Measurements from ENCODE around the gene OR5B3.
A peak's percentile ranks its signal among the peaks of the same experiment; 100 is the strongest.

OR5B3 gene

DNA sequence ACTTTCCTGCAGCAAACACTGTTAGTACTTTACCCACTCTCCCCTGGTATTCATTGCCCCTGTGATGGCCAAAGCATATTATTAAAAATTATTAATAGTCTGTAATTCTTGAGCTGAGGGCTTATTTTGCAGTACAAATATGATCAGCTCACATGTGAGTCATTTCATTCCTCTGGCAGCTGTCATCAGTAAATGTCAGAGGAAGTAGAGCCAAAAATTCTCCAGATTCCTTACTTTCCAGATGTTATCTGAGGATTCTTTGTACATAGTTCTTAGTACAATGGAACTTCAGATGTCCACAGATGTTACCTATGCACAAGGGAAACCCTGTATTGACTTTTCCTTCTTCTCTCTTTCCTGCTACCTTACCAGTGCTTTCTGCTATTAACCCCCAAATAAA lies 12.5 kb downstream of the OR5B3 start:
- H2BK15ac ChIP-seq (ENCODE audit: low read depth, poor library complexity, severe bottlenecking): no peak overlapping the region
- no peak overlapping the region for H3K18ac ChIP-seq (ENCODE audit: low read depth in 1 of 2, low read length in 2 of 2)
- H3K9ac ChIP-seq (ENCODE audit: low read length): no peak overlapping the region
- H3K36me3 ChIP-seq (ENCODE audit: control insufficient read depth in 1 of 2, insufficient read depth in 2 of 2, low read depth in 1 of 2, low read length in 2 of 2): no peaks in the 10 kb centered on the region
- H3K27me3 ChIP-seq (ENCODE audit: control insufficient read depth in 1 of 2, insufficient read depth in 1 of 2, low read length in 2 of 2): no peaks in the 10 kb centered on the region
- H2BK5ac ChIP-seq (ENCODE audit: low read depth, low read length, poor library complexity, severe bottlenecking): no peak overlapping the region
- no peak overlapping the region for H4K91ac ChIP-seq (ENCODE audit: low read length)
- peak overlapping the region; percentile 54 for H3K27ac ChIP-seq (ENCODE audit: low read length, poor library complexity, severe bottlenecking)
- no peak overlapping the region for H3K14ac ChIP-seq (ENCODE audit: low read length in 2 of 2)
- H2BK120ac ChIP-seq (ENCODE audit: low read depth, low read length): no peak overlapping the region
- H2BK12ac ChIP-seq (ENCODE audit: low read length in 2 of 2): no peak overlapping the region
- no peak overlapping the region for H3K4me3 ChIP-seq (ENCODE audit: insufficient read depth in 1 of 2, low read depth in 1 of 2, low read length in 2 of 2)
- H3K79me1 ChIP-seq (replicated peaks; ENCODE audit: low read length, poor library complexity, severe bottlenecking): no peaks in the 10 kb centered on the region
- H2AFZ ChIP-seq (ENCODE audit: low read depth, low read length): no peak overlapping the region
- H3K23ac ChIP-seq (ENCODE audit: low read length in 2 of 2): no peak overlapping the region
- peak; percentile 8 for DNase-seq
- no peaks in the 10 kb centered on the region for H3K4me1 ChIP-seq (ENCODE audit: control insufficient read depth, insufficient read depth, low read depth, low read length)
- H3K9me3 ChIP-seq (ENCODE audit: control insufficient read depth, low read length): peaks cover 27% of the 10 kb centered on the region
- H3K4me2 ChIP-seq (ENCODE audit: low read length, poor library complexity, severe bottlenecking): no peak overlapping the region
- H4K8ac ChIP-seq (ENCODE audit: low read length): no peak overlapping the region
- no peak overlapping the region for H2AK5ac ChIP-seq (ENCODE audit: low read length, severe bottlenecking)
- H3K4ac ChIP-seq (ENCODE audit: low read depth in 1 of 2, low read length in 2 of 2): no peak overlapping the region

DNA sequence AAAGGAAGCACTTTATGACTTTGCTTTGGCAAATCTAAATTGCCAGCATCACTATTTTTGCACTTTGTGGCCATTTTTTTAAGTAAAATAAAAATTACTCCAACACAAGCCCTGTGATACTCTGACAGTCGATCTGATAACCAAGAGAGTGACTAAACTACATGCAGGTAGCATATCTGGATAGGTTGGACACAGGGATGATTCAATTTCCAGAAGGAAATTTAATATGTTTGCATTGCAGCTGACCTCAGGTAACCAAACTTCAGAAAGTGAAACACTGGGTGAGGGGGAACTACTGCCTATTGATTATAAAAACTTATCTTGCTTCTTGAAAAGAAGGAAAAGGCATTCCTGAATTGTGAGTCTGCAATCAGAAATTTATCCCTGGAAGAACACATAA lies 13.9 kb downstream of the OR5B3 start:
- no peak overlapping the region for H4K91ac ChIP-seq (ENCODE audit: low read length)
- H3K4me1 ChIP-seq (ENCODE audit: control insufficient read depth, insufficient read depth, low read depth, low read length): no peaks in the 10 kb centered on the region
- H4K8ac ChIP-seq (ENCODE audit: low read length): no peak overlapping the region
- no peak overlapping the region for H2AFZ ChIP-seq (ENCODE audit: low read depth, low read length)
- H2AK5ac ChIP-seq (ENCODE audit: low read length, severe bottlenecking): no peak overlapping the region
- H3K23ac ChIP-seq (ENCODE audit: low read length in 2 of 2): no peak overlapping the region
- no peak for DNase-seq
- H3K4ac ChIP-seq (ENCODE audit: low read depth in 1 of 2, low read length in 2 of 2): no peak overlapping the region
- no peak overlapping the region for H2BK15ac ChIP-seq (ENCODE audit: low read depth, poor library complexity, severe bottlenecking)
- H2BK120ac ChIP-seq (ENCODE audit: low read depth, low read length): no peak overlapping the region
- H3K27me3 ChIP-seq (ENCODE audit: control insufficient read depth in 1 of 2, insufficient read depth in 1 of 2, low read length in 2 of 2): no peaks in the 10 kb centered on the region
- H3K36me3 ChIP-seq (ENCODE audit: control insufficient read depth in 1 of 2, insufficient read depth in 2 of 2, low read depth in 1 of 2, low read length in 2 of 2): no peaks in the 10 kb centered on the region
- H3K4me2 ChIP-seq (ENCODE audit: low read length, poor library complexity, severe bottlenecking): no peak overlapping the region
- WGBS: 17% methylated on average over 1 of the region's 1 CpG
- no peaks in the 10 kb centered on the region for H3K79me1 ChIP-seq (replicated peaks; ENCODE audit: low read length, poor library complexity, severe bottlenecking)
- H3K9me3 ChIP-seq (ENCODE audit: control insufficient read depth, low read length): peaks cover 24% of the 10 kb centered on the region
- no peak overlapping the region for H2BK12ac ChIP-seq (ENCODE audit: low read length in 2 of 2)
- H3K14ac ChIP-seq (ENCODE audit: low read length in 2 of 2): no peak overlapping the region
- H3K18ac ChIP-seq (ENCODE audit: low read depth in 1 of 2, low read length in 2 of 2): no peak overlapping the region
- no peak overlapping the region for H3K9ac ChIP-seq (ENCODE audit: low read length)
- H3K4me3 ChIP-seq (ENCODE audit: insufficient read depth in 1 of 2, low read depth in 1 of 2, low read length in 2 of 2): no peak overlapping the region
- H3K27ac ChIP-seq (ENCODE audit: low read length, poor library complexity, severe bottlenecking): no peak overlapping the region
- H2BK5ac ChIP-seq (ENCODE audit: low read depth, low read length, poor library complexity, severe bottlenecking): no peak overlapping the region

DNA sequence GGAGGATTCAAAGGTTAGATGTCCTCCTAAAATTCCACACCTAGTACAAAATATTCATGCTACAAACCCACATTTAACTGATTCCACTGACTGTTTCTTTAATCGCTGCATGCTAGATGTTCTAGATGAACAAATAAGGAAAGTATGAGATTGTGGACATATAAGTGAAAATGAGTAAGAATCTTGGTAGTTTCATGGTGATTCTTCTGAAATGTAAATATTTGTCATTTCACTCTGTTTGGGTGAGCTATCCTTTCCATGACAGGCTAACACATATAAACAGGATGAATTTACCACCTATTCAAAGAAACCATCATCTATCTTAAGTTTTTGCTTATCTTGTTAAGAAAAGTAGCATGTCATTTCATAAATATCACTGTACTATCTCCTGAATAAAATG lies 14.8 kb downstream of the OR5B3 start:
- H3K4me3 ChIP-seq (ENCODE audit: insufficient read depth in 1 of 2, low read depth in 1 of 2, low read length in 2 of 2): no peak overlapping the region
- no peak overlapping the region for H2BK12ac ChIP-seq (ENCODE audit: low read length in 2 of 2)
- no peak overlapping the region for H4K8ac ChIP-seq (ENCODE audit: low read length)
- no peaks in the 10 kb centered on the region for H3K27me3 ChIP-seq (ENCODE audit: control insufficient read depth in 1 of 2, insufficient read depth in 1 of 2, low read length in 2 of 2)
- H2BK15ac ChIP-seq (ENCODE audit: low read depth, poor library complexity, severe bottlenecking): no peak overlapping the region
- H4K91ac ChIP-seq (ENCODE audit: low read length): no peak overlapping the region
- no peak overlapping the region for H3K14ac ChIP-seq (ENCODE audit: low read length in 2 of 2)
- H2AK5ac ChIP-seq (ENCODE audit: low read length, severe bottlenecking): no peak overlapping the region
- no peak overlapping the region for H3K4ac ChIP-seq (ENCODE audit: low read depth in 1 of 2, low read length in 2 of 2)
- H3K23ac ChIP-seq (ENCODE audit: low read length in 2 of 2): no peak overlapping the region
- no peak overlapping the region for H2BK5ac ChIP-seq (ENCODE audit: low read depth, low read length, poor library complexity, severe bottlenecking)
- H2AFZ ChIP-seq (ENCODE audit: low read depth, low read length): no peak overlapping the region
- H3K79me1 ChIP-seq (replicated peaks; ENCODE audit: low read length, poor library complexity, severe bottlenecking): no peaks in the 10 kb centered on the region
- no peaks in the 10 kb centered on the region for H3K4me1 ChIP-seq (ENCODE audit: control insufficient read depth, insufficient read depth, low read depth, low read length)
- no peaks in the 10 kb centered on the region for H3K36me3 ChIP-seq (ENCODE audit: control insufficient read depth in 1 of 2, insufficient read depth in 2 of 2, low read depth in 1 of 2, low read length in 2 of 2)
- 57% methylated on average over 1 of the region's 1 CpG for WGBS
- H3K9me3 ChIP-seq (ENCODE audit: control insufficient read depth, low read length): peaks cover 24% of the 10 kb centered on the region
- H3K9ac ChIP-seq (ENCODE audit: low read length): no peak overlapping the region
- DNase-seq: peak; percentile 20
- no peak overlapping the region for H3K4me2 ChIP-seq (ENCODE audit: low read length, poor library complexity, severe bottlenecking)
- no peak overlapping the region for H3K27ac ChIP-seq (ENCODE audit: low read length, poor library complexity, severe bottlenecking)
- H3K18ac ChIP-seq (ENCODE audit: low read depth in 1 of 2, low read length in 2 of 2): no peak overlapping the region
- no peak overlapping the region for H2BK120ac ChIP-seq (ENCODE audit: low read depth, low read length)

GRCh38 chr11:58390551-58391063 lies 16.1 kb downstream of the OR5B3 start:
- Histone ChIP-seq H2BK15ac (ENCODE audit: low read depth, poor library complexity, severe bottlenecking) (no peak overlapping the region), H3K23ac (ENCODE audit: low read length in 2 of 2) (no peak overlapping the region), H3K4me1 (ENCODE audit: control insufficient read depth, insufficient read depth, low read depth, low read length) (no peaks in the 10 kb centered on the region), H4K91ac (ENCODE audit: low read length) (no peak overlapping the region), H2AFZ (ENCODE audit: low read depth, low read length) (no peak overlapping the region), H3K9me3 (ENCODE audit: control insufficient read depth, low read length) (peaks cover 14% of the 10 kb centered on the region), H2BK5ac (ENCODE audit: low read depth, low read length, poor library complexity, severe bottlenecking) (no peak overlapping the region), H3K4ac (ENCODE audit: low read depth in 1 of 2, low read length in 2 of 2) (no peak overlapping the region), H3K4me3 (ENCODE audit: insufficient read depth in 1 of 2, low read depth in 1 of 2, low read length in 2 of 2) (no peak overlapping the region), H2BK12ac (ENCODE audit: low read length in 2 of 2) (no peak overlapping the region), H3K4me2 (ENCODE audit: low read length, poor library complexity, severe bottlenecking) (no peak overlapping the region), H3K27ac (ENCODE audit: low read length, poor library complexity, severe bottlenecking) (no peak overlapping the region), H3K14ac (ENCODE audit: low read length in 2 of 2) (no peak overlapping the region), H3K27me3 (ENCODE audit: control insufficient read depth in 1 of 2, insufficient read depth in 1 of 2, low read length in 2 of 2) (no peaks in the 10 kb centered on the region), H4K8ac (ENCODE audit: low read length) (no peak overlapping the region), H2AK5ac (ENCODE audit: low read length, severe bottlenecking) (no peak overlapping the region), H3K79me1 (replicated peaks; ENCODE audit: low read length, poor library complexity, severe bottlenecking) (no peaks in the 10 kb centered on the region), H3K9ac (ENCODE audit: low read length) (no peak overlapping the region), H3K18ac (ENCODE audit: low read depth in 1 of 2, low read length in 2 of 2) (no peak overlapping the region), H2BK120ac (ENCODE audit: low read depth, low read length) (no peak overlapping the region), H3K36me3 (ENCODE audit: control insufficient read depth in 1 of 2, insufficient read depth in 2 of 2, low read depth in 1 of 2, low read length in 2 of 2) (no peaks in the 10 kb centered on the region)
- no peak for DNase-seq
- 72% methylated on average over 18 of the region's 18 CpGs for WGBS
